Putamen (tissue), 1 donor: Measurements from ENCODE around the gene KRTAP10-5.
"Not testable (repeated sequence)": the region's sequence is repeated elsewhere in the genome, so short reads cannot be mapped to it uniquely, and the experiment has no call there.

Experiments used
- DNase-seq: peaks from one replicate; pipeline ENCODE4 v3.0.0-alpha.2; 2016; ENCODE audit warnings: low spot score

Gene KRTAP10-5, protein sequence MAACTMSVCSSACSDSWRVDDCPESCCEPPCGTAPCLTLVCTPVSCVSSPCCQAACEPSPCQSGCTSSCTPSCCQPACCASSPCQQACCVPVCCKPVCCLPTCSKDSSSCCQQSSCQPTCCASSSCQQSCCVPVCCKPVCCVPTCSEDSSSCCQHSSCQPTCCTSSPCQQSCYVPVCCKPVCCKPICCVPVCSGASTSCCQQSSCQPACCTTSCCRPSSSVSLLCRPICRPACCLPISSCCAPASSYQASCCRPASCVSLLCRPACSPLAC

DNA sequence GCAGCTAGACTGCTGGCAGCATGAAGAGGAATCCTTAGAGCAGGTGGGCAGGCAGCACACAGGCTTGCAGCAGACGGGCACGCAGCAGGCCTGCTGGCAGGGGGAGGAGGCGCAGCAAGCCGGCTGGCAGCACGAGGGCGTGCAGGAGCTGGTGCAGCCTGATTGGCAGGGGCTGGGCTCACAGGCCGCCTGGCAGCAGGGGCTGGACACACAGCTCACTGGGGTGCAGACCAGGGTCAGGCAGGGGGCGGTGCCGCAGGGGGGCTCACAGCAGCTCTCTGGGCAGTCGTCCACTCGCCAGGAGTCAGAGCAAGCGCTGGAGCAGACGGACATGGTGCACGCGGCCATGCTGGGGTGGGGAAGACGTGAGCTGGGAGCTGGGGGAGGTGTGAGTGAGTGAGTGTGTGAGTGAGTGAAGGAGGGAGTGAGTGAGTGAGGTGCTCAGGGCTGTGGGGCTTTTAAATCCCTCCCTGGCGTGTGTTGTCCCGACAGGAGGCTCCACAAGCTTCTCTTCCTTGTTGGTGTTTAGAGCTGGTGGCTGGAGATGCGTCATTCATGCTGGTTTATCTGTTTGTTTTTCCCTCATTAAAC is at the start of gene KRTAP10-5:
Gene KRTAP10-5 (minus strand): TSS at position 374 of the 591 bp plus-strand sequence. CDS start 26 bp downstream, at position 348.
- not testable (repeated sequence) for DNase-seq

DNA sequence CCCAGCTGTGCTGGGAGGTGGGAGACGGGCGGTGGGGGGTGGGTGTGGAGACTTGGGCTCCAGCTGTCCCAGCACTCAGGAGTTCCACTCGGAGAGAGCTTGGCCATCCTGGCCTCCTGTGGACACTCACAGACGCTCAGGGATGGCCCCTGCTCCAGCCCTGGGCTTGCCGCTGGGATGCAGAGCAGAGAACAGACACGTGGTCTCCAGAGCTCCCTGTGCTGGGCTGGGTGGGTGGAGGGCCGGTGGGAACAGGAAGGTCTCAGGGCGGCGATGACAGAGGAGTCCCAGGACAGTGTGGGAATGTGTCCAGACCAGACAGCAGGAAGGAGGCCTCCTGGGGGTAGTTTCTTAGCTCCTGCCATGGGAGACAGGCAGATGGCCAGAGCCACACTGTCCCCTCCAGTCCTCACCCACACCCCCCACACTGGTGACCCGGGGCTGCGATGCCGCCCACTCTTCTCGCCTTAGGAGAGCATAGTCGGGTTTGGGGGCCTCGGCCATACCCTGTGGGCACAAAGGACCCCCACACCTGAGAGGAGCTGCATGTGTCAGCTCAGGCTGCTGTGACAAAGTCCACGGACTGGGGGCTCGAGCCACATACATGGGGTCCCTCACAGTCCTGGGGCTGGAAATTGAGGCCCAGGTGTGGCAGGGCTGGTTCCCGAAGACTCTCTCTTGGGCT is 48.4 kb upstream of the KRTAP10-5 start:
- DNase-seq: no peak

DNA sequence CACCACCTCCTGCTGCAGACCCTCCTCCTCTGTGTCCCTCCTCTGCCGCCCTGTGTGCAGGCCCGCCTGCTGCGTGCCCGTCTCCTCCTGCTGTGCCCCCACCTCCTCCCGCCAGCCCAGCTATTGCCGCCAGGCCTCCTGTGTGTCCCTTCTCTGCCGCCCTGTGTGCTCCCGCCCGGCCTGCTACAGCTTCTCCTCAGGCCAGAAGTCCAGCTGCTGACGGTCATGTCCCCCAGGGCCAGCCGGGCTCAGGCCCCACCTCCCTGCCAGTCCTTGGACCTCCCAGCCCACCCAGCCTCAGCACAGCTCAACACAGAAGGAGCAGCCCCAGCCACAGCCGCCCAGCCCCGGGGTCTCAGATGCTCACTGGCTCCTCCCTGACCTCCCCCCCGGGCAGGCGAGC is 47.4 kb upstream of the KRTAP10-5 start:
- DNase-seq: not testable (repeated sequence)

DNA sequence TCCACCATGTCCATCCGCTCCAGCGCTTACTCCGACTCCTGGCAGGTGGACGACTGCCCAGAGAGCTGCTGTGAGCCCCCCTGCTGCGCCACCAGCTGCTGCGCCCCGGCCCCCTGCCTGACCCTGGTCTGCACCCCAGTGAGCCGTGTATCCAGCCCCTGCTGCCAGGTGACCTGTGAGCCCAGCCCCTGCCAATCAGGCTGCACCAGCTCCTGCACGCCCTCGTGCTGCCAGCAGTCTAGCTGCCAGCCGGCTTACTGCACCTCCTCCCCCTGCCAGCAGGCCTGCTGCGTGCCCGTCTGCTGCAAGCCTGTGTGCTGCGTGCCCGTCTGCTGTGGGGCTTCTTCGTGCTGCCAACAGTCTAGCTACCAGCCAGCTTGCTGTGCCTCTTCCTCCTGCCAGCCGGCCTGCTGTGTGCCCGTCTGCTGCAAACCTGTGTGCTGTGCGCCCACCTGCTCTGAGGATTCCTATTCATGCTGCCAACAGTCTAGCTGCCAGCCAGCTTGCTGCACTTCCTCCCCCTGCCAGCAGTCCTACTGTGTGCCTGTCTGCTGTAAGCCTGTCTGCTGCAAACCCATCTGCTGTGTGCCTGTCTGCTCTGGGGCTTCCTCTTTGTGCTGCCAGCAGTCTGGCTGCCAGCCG is 46.9 kb upstream of the KRTAP10-5 start:
- DNase-seq: not testable (repeated sequence)

DNA sequence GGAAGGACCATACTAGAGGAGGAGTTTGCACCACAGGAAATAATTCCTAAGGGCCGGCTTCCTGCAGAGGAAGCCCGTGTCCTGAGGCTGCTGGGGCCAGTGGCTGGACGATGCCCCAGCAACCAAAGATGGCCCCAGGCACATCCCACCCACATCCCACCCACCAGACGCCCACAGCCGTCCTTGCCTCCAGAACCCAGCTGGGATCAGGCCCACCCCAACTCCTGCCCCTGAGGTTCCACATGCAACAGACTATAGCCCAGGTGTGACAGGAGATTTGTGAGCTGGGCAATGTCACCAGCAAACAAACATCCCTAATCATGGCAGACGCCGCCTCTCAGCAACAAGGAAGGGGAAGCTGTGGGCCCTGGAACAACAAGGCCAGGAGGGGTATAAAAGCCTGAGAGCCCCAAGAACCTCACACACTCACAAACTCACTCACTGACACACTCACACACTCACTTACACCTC is 46.3 kb upstream of the KRTAP10-5 start, which contains the start of gene KRTAP10-9:
Gene KRTAP10-9 (plus strand): TSS at position 421 of the 471 bp plus-strand sequence. CDS start 79 bp downstream, outside the sequence.
- DNase-seq: no peak

DNA sequence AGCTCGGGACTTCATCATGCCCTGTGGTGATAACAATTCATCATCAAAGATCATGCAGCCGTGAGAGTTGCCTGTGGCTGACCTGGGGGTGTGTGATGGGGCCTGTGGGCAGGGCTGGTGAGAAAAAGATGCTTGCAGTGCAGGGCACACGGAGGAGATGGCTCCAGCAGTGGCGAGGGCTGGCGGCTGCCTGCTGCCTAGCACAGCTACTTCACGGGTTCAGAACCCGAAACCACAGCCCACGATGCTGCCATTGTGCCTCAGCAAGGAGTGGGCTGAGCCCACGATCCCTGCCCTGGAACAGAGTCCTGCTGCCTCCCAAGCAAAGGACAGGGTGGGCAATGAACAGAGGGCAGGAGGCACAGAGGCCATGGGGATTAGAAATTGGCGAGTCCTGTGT is 45.9 kb upstream of the KRTAP10-5 start:
- DNase-seq: no peak

DNA sequence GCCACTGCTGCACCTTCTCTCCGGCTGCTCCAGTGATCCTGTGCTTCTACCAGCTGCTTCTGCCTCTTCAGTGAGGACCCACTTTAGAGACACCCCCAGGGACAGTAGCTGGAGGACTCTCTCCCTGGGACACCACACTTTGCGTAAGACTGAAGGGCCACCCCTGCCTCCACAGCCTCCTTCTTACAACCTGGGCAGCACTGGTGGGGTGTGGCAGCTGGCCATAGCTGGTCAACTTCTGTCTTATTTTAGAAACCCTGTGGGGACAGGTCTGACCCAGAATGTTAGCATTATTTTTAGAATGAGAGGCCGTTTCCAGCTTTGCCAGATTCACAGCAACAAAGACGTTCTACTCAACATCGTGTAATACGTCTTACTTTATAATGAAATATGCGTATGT is 45.4 kb upstream of the KRTAP10-5 start:
- no peak for DNase-seq

DNA sequence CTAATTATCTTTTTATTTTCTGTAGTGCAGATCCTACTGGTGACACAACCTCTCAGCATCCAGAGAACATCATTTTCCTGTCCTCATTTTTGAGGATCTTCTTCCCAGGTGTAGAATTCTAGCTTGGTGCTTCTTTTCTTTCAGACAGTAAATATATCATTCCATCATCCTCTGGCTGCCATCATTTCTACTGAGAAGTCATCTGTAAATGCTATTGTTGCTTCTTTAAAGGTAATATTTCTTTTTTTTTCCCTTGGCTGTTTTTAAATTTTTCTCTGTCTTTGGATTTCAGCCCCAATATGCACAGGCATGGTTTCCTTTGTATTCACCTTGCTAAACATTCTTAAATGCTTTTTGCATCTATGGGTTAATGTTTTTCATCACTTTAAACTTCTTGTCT is 43.2 kb upstream of the KRTAP10-5 start:
- no peak for DNase-seq

DNA sequence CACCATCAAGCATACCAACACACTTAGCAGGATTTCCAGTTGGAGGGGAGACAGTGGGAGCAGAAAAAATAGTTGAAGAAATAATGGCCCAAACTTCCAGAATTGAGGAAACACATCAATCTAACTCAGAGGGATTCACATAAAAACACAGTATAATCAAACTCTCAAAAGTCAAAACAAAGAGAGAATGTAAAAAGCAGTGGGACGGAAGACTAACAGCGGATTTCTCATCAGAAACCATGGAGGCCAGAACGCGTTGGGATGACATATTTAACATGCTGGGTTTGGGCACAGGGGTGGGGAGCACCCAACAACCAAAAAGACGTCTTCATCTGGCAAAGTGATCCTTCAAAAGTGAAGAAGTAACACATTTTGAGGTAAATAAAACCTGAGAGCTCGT is 39.5 kb upstream of the KRTAP10-5 start:
- DNase-seq: no peak

DNA sequence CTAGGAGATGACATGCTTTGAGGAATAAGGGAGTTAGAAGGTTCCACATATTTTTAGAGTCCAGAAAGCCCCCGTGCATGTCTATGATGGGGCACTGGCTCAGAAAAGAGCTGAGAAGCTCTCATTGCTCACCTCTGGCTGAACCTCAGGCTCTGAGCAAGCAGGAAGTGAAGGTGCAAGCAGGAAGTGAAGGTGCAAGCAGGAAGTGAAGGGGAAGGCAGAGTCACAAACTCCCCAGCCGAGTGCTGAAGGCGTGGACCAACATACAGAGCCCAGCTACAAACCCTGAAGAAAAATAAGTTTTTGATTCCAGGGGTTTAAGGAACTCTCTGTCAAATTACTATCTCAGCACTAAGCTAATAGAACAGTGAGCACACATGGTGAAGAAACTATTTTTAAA is 38.5 kb upstream of the KRTAP10-5 start:
- DNase-seq: no peak

DNA sequence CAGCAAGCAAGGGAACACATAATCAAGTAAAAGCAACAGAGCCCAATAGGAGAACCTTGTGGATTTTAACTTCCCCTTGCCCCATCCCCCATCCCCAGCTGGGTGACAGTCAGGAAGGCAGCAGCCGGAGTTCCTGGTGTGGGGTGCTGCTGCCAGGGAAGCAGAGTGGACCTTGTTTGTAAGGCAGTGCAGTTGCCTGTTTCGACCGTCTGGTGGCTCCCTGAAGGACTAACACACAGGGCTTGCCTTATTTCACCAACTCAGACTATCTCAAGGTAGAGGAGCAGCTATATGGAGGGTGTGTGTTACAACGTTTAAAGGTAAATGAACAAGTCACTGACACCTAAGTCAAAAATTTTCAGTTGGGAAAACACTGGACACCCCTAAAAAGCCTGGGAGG is 38.1 kb upstream of the KRTAP10-5 start:
- DNase-seq: no peak

DNA sequence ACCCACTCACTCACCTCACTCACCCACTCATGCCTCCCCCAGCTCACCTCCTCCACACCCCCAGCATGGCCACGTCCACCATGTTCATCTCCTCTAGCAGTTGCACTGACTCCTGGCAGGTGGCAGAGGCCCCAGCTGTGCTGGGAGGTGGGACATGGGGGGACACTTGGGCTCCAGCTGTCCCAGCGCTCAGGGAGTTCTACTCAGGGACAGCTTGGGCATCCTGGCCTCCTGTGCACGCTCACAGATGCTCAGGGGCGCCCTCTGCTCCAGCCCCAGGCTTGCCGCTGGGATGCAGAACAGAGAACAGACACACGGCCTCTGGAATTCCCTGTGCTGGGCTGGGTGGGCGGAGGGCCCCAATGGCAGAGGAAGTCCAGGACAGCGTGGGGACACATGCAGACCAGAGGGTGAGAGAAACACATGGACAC is 36.7 kb upstream of the KRTAP10-5 start:
- DNase-seq: no peak

DNA sequence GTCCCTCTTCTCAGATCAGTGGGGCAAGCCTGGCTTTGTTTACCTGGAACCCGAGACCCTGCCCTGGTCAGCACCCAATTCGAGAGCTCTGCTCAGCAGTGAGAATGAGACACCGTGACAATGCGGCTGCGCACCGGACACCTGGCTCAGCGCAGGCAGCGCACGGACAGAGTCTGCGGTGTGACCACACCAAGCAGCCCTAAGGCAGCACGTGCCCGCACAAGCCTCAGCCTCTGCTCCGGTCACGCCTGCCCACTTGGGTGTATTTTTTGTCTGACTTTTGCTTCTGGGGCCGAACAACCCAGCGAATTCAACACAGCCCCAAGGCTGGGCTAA is 36.2 kb upstream of the KRTAP10-5 start:
- DNase-seq: no peak

DNA sequence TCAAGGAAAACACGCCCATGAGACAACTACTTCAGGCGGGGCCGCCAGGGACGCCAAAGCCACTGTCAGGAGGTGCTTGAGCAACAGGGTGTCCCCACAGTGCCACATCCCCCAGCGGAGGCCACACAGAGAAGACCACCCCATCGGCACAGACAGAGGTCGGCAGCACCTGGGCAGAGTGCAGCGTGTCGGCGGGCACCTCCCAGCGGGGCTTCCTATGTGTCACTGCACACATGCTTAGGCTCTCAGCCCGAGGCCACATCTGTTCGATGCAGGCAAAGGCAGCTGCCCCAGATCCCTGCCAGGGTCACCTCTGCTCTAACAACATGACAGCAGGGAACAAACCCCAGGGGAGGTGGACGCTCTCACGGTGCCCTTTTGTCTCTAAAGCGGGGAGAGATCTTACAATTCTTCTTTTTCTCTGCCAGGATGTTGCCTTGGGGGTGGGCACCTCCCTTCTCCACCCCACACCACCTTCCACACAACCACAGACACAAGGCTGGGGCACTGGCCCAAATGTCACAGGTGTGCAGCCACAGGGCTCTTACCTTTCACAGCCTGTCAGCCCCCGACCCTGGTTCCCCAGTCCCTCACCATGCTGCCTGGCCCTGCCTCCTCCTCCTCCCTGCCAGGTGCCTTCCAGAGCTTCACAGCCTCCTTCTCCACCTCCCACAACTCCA is 35.6 kb upstream of the KRTAP10-5 start:
- no peak for DNase-seq

DNA sequence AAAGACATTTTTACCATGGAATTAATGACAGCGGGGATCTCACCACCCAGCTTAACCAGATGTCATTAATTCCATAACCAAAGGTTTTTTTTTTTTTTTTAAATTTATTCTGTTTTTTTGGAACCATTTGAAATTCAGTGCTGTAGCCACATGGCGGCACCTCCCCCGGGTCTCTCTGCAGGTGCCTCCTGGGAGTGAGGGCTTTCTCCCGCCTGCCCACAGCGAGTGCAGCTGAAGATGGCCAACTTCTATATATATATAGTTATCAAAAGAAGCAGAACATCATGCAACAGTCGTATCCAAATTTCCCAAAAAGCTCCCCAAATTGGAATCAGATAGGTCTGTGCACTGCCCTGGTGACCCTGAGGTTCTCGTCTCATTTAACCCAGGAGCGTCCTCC is 35.1 kb upstream of the KRTAP10-5 start:
- DNase-seq: no peak

DNA sequence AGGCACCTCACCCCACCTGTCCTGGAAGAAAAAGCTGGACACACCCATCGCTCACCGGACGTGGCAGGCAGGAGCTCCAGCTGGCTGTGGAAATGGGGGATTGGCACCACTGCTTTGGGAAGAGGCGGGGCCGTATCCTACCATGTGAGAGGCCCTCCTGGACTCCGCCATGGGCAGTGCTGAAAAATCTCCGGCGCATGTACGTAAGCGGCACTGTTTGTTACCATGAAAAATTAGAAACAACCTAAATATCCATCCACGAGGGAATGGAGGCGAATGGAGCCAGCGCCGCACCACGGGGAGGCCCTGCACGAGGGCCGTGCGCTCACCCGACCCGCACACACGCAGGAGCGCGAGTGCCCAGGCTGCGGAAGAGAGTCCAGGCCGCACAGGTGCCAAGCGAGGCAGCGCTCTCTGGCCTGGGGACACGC is 34.6 kb upstream of the KRTAP10-5 start:
- DNase-seq: no peak

DNA sequence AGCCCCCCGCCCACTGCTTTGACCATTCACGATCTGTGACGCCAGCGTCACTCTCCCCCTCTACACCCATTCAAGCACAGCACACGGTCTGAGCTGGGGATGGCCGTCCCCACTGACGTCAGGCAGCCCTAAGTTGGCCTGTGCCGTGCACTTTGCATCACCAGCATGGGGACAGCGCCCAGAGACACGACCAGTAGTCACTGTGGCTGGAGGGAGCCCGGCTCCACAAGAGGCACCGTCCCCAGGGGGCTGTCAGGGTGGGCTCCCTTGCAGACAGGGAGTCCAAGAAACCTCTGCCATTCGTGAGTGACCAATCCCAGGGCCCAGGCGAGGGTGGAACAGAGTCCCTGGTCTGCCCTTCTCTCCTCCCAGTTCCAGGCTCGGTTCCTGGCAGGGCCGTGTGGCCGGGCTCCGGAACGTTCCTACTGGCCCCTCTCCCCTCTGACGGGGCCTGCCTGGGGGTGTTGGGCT is 33.8 kb upstream of the KRTAP10-5 start:
- DNase-seq: no peak

DNA sequence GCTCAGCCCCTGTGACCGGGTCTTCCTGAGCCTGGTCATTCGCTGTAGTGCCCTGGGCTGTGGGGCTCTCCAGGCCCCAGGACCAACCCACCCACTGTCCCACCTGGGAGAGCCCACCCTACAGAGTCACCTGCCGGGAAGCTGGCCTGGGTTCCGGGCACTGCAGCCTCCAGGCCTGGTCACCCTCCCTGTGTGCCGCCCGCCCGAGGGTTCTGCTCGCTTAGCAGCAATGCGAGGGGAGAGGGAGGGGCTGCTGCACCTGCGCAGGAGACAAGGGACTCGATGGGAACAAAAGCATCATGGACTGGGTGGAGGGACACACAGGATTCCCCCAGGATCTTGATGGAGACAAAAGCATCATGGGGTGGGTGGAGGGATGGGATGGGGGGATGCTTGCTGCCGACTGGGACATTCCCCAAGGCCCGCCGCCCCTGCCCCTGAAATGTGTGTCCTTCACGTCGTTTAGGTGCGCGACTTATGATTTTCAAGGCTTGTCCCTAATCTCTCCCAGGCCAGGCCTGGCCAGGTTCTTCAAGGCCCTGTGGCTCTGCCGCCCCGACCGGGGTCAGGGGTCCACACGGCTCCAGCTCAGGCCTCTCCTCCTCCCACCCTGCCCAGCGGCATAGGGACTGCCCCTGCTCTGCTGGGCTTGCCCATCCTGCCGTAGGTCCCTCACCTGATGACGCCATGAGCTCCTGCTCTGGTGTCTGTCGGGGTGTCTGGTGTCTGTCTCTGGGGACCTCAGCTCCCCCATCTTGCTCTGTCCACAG is 33.2 kb upstream of the KRTAP10-5 start:
- DNase-seq: no peak

DNA sequence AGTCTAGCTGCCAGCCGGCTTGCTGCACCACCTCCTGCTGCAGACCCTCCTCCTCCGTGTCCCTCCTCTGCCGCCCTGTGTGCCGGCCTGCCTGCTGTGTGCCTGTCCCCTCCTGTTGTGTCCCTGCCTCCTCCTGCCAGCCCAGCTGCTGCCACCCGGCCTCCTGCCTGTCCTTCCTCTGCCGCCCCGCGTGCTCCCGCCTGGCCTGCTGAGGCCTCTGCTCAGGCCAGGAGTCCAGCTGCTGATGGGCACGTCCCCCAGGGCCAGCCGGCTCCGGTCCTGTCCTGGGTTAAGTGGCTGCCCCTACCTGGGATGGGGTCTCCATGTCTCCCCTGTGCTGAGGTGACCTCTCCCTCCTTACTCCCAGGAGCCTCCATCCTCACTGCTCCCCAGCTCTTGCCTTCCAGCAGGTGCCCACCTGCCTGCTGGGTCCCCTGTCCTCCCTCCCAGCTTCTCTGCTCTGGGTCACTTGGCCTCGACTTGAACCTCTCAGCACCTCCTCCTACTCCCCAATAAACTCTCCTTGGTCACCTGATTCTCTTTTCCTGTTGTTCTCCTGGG is 32.3 kb upstream of the KRTAP10-5 start:
- no peak for DNase-seq

DNA sequence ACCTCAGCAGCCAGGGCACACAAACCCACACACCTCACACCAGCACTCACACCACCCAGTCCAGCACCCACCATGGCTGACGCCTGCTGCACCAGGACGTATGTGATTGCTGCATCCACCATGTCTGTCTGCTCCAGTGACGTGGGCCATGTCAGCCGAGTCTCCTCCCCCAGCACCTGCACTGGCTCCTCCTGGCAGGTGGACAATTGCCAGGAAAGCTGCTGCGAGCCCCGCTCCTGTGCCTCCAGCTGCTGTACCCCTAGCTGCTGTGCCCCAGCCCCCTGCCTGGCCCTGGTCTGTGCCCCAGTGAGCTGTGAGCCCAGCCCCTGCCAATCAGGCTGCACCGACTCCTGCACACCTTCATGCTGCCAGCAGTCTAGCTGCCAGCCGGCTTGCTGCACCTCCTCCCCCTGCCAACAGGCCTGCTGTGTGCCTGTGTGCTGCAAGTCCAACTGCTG is 31.7 kb upstream of the KRTAP10-5 start, which contains the start of gene KRTAP10-8:
Gene KRTAP10-8 (plus strand): TSS at position 51 of the 458 bp plus-strand sequence. CDS start 22 bp downstream, at position 73.
- no peak for DNase-seq
